Endodermal cell (in vitro differentiated cells): ENCODE measurements around the gene RBFOX1. TPM values are rescaled to one million over a fixed set of nuclear protein-coding genes. Genes with fewer than 3 reads are reported as not detected.

Source experiments
- DNase-seq: peaks from one replicate; pipeline ENCODE4 v3.0.0-alpha.2; 2017
- H3K27ac ChIP-seq: 2 replicates; pipeline ENCODE4 v1.5.1; 2013; ENCODE audit warnings: mild to moderate bottlenecking, low read depth, low read length, moderate library complexity
- H3K27me3 ChIP-seq: 2 replicates; pipeline ENCODE4 v1.6.1; 2013; ENCODE audit warnings: mild to moderate bottlenecking, low read length, moderate library complexity; ENCODE audit not compliant: insufficient read depth, control insufficient read depth, poor library complexity, severe bottlenecking
- H3K36me3 ChIP-seq: 2 replicates; pipeline ENCODE4 v1.7.0; 2013; ENCODE audit warnings: mild to moderate bottlenecking, low read length, moderate library complexity; ENCODE audit not compliant: control insufficient read depth, insufficient read depth
- H3K4me1 ChIP-seq: one replicate; pipeline ENCODE4 v1.7.0; 2013; ENCODE audit warnings: low read length; ENCODE audit not compliant: control insufficient read depth, insufficient read depth
- H3K4me3 ChIP-seq: 2 replicates; pipeline ENCODE4 v1.5.1; 2013; ENCODE audit warnings: mild to moderate bottlenecking, low read length, moderate library complexity
- H3K9ac ChIP-seq: 2 replicates; pipeline ENCODE4 v1.6.1; 2013; ENCODE audit warnings: mild to moderate bottlenecking, low read length, moderate library complexity; ENCODE audit not compliant: poor library complexity, severe bottlenecking; ENCODE audit errors: extremely low read depth
- H3K9me3 ChIP-seq: 2 replicates; pipeline ENCODE4 v1.6.1; 2013; ENCODE audit warnings: mild to moderate bottlenecking, low read length, moderate library complexity; ENCODE audit not compliant: control insufficient read depth
- H3K27ac Mint-ChIP-seq: 2 replicates; pipeline ENCODE4 v1.8.0; 2020; ENCODE audit warnings: mixed read lengths
- H3K27me3 Mint-ChIP-seq: 2 replicates; pipeline ENCODE4 v1.8.0; 2021; ENCODE audit warnings: mild to moderate bottlenecking, mixed read lengths; ENCODE audit not compliant: insufficient read depth
- H3K36me3 Mint-ChIP-seq: 2 replicates; pipeline ENCODE4 v1.8.0; 2020; ENCODE audit warnings: low read depth, mixed read lengths
- H3K4me1 Mint-ChIP-seq: 2 replicates; pipeline ENCODE4 v1.8.0; 2020; ENCODE audit warnings: mixed read lengths
- H3K4me3 Mint-ChIP-seq: 2 replicates; pipeline ENCODE4 v1.8.0; 2020; ENCODE audit warnings: mild to moderate bottlenecking, moderate library complexity, mixed read lengths
- H3K9me3 Mint-ChIP-seq: 2 replicates; pipeline ENCODE4 v1.8.0; 2020; ENCODE audit warnings: mild to moderate bottlenecking, mixed read lengths
- WGBS, 2 experiments: methylation state at CpG; one replicate each; pipeline versions ENCODE4 v1.1.5 to v1.1.7; 2013; ENCODE audit warnings: missing lambda C conversion rate in 2 of 2, mixed read lengths in 1 of 2; ENCODE audit not compliant: insufficient coverage in 1 of 2, insufficient read length in 1 of 2; 5-methylcytosine and 5-hydroxymethylcytosine counted together
- total RNA-seq, 2 donors: library from RNA; stranded (reverse); fragmentation: NEBNext Ultra II Directional in 1 of 2; extraction: Animal tissue kit (Norgen Biotek cat#: 25700) in 1 of 2; gene quantifications; 2 replicates in 1 of 2; 3 replicates in 1 of 2; pipeline ENCODE4 v1.2.1, GENCODE V29; 2021
- TF ChIP-seq, protein P1 (sequence below): fragments of 200-600 bp; sonication (generic); conservative IDR thresholded peaks from 2 replicates; pipeline ENCODE4 v1.5.0; 2021; ENCODE audit warnings: antibody characterized with exemption, mild to moderate bottlenecking

RBFOX1 gene
- total RNA-seq, 2 donors from 2014 or later: 2.6 to 2.7 TPM

- H3K27me3 Mint-ChIP-seq: no peaks in the 10 kb centered on the region
Observed at GRCh38 chr16:7524419-7524818, 191.8 kb downstream of the RBFOX1 start.

GRCh38 chr16:7526736-7527135 lies 194.1 kb downstream of the RBFOX1 start:
- no peak for DNase-seq
- H3K36me3 Mint-ChIP-seq: no peaks in the 10 kb centered on the region
- H3K27me3 ChIP-seq: no peaks in the 10 kb centered on the region
- TF ChIP-seq, protein P1, sequence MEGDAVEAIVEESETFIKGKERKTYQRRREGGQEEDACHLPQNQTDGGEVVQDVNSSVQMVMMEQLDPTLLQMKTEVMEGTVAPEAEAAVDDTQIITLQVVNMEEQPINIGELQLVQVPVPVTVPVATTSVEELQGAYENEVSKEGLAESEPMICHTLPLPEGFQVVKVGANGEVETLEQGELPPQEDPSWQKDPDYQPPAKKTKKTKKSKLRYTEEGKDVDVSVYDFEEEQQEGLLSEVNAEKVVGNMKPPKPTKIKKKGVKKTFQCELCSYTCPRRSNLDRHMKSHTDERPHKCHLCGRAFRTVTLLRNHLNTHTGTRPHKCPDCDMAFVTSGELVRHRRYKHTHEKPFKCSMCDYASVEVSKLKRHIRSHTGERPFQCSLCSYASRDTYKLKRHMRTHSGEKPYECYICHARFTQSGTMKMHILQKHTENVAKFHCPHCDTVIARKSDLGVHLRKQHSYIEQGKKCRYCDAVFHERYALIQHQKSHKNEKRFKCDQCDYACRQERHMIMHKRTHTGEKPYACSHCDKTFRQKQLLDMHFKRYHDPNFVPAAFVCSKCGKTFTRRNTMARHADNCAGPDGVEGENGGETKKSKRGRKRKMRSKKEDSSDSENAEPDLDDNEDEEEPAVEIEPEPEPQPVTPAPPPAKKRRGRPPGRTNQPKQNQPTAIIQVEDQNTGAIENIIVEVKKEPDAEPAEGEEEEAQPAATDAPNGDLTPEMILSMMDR: no peak
- H3K9ac ChIP-seq: no peak overlapping the region
- H3K4me1 Mint-ChIP-seq: peaks cover 11% of the 10 kb centered on the region
- no peaks in the 10 kb centered on the region for H3K27me3 Mint-ChIP-seq
- H3K9me3 ChIP-seq: no peaks in the 10 kb centered on the region
- WGBS, 2 experiments: 92 to 97% methylated on average over 4 to 6 of the region's 6 CpGs
- no peak overlapping the region for H3K27ac Mint-ChIP-seq
- H3K27ac ChIP-seq: no peak overlapping the region
- H3K9me3 Mint-ChIP-seq: no peaks in the 10 kb centered on the region
- H3K4me3 Mint-ChIP-seq: no peak overlapping the region
- peaks cover 4% of the 10 kb centered on the region for H3K4me1 ChIP-seq
- H3K4me3 ChIP-seq: no peak overlapping the region
- no peaks in the 10 kb centered on the region for H3K36me3 ChIP-seq

More at GRCh38 chr16:7524419-7524818, 191.8 kb downstream of the RBFOX1 start:
- Histone ChIP-seq H3K27me3 (no peaks in the 10 kb centered on the region), H3K4me1 (peaks cover 4% of the 10 kb centered on the region), H3K4me3 (no peak overlapping the region), H3K27ac (no peak overlapping the region), H3K36me3 (no peaks in the 10 kb centered on the region), H3K9ac (no peak overlapping the region), H3K9me3 (no peaks in the 10 kb centered on the region)
- 65% methylated on average over 5 of the region's 5 CpGs; no CpG with 5 or more reads in 1 of the 2 experiments for WGBS, 2 experiments
- Mint-ChIP-seq H3K36me3 (no peaks in the 10 kb centered on the region), H3K4me1 (peaks cover 6% of the 10 kb centered on the region), H3K27ac (no peak overlapping the region), H3K4me3 (no peak overlapping the region), H3K9me3 (no peaks in the 10 kb centered on the region)
- no peak for DNase-seq
- TF ChIP-seq, protein P1: no peak

- TF ChIP-seq, protein P1: no peak
- no peaks in the 10 kb centered on the region for H3K27me3 Mint-ChIP-seq
- Histone ChIP-seq H3K4me1 (no peaks in the 10 kb centered on the region), H3K4me3 (no peak overlapping the region), H3K9me3 (no peaks in the 10 kb centered on the region), H3K9ac (no peak overlapping the region), H3K27ac (no peak overlapping the region), H3K27me3 (no peaks in the 10 kb centered on the region), H3K36me3 (no peaks in the 10 kb centered on the region)
- H3K4me3 Mint-ChIP-seq: no peak overlapping the region
- peaks cover 5% of the 10 kb centered on the region for H3K4me1 Mint-ChIP-seq
- H3K27ac Mint-ChIP-seq: no peak overlapping the region
- DNase-seq: no peak
- 93 to 100% methylated on average over 6 of the region's 6 CpGs for WGBS, 2 experiments
- H3K9me3 Mint-ChIP-seq: no peaks in the 10 kb centered on the region
- H3K36me3 Mint-ChIP-seq: no peaks in the 10 kb centered on the region
Observed at GRCh38 chr16:7532534-7532933, 199.9 kb downstream of the RBFOX1 start.
